Stimulated activated CD4-positive, alpha-beta T cell treated with anti-CD3 and anti-CD28 coated beads, Interleukin-2, amount 100 ng/mL, for 48 hours (primary cell): ENCODE results near the gene HNF1A.
"Not testable (repeated sequence)": the region's sequence is repeated elsewhere in the genome, so short reads cannot be mapped to it uniquely, and the experiment has no call there.

Experiments
- DNase-seq, 2 donors: peaks; one replicate each; pipeline ENCODE4 v3.0.0-alpha.2; 2020

Gene HNF1A, protein sequence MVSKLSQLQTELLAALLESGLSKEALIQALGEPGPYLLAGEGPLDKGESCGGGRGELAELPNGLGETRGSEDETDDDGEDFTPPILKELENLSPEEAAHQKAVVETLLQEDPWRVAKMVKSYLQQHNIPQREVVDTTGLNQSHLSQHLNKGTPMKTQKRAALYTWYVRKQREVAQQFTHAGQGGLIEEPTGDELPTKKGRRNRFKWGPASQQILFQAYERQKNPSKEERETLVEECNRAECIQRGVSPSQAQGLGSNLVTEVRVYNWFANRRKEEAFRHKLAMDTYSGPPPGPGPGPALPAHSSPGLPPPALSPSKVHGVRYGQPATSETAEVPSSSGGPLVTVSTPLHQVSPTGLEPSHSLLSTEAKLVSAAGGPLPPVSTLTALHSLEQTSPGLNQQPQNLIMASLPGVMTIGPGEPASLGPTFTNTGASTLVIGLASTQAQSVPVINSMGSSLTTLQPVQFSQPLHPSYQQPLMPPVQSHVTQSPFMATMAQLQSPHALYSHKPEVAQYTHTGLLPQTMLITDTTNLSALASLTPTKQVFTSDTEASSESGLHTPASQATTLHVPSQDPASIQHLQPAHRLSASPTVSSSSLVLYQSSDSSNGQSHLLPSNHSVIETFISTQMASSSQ

GRCh38 chr12:120978296-120979219 lies at the start of gene HNF1A:
TSS of gene HNF1A (plus strand) at chr12:120978543. CDS start at chr12:120978769, 226 bp downstream.
- DNase-seq, result no peak

GRCh38 chr12:120928864-120929652 lies 49.3 kb upstream of the HNF1A start:
- DNase-seq, result no peak

DNA sequence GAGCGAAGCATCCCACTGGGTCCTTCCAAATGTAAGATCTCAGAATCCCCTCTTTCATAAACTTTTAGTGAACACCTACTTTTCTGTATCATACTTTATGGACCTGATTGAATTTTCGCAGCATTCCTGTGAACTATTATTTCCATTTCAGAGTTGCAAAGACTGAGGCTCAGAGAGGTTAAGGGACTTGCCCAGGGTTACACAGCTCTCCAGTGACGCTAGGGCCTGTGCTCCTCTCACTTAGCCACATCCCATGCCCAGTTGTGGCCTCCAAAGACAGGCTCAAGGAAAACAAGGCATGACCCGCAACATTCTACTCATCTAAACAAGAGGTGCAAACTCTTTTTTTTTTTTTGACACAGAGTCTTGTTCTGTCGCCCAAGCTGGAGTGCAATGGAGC lies 48.3 kb upstream of the HNF1A start:
- no peak for DNase-seq

DNA sequence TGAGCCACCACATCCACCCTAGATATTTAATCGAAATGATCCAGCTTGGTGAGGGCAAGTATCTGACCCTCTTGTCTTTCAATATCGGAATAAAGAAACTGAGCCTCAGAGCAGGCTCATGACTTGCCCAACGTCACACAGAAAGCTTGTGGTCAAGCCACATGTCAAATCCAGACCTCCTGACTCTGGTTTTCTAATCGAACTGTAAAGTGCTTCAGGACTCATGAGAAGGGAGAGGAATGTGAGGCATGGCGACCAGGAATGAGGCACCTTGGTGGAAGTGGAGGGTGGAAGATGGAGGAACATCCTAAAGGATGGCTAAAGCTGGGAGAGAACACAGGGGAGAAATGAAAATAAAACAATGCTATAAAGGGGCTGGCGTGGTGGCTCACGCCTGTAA lies 46.3 kb upstream of the HNF1A start:
- no peak for DNase-seq

DNA sequence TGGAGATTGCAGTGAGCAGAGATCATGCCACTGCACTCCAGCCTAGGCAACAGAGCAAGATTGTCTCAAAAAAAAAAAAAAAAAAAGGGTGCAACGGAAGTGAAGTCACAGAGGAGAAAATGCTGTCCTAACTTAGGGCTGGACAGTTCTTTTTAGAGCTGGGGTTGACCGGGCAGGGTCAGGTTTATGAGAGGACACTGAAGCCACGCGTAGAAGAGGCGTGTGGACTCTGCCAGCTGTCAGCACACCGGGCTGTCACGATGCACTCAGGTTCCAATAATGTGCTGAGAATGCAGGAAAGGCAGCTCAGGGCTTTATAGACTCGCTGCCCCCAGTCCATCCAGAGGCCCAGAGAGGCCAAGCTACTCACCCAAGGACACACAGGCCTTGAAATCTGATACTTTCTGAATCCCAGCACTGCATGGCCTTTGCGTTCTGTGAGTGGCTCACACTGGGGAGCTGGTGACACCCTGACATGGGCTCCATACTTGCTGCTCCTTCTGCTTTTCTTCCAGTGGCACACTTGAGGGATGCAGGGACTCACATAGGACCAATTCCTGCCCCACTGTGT lies 45.3 kb upstream of the HNF1A start:
- no peak for DNase-seq

GRCh38 chr12:120933786-120934185 lies 44.6 kb upstream of the HNF1A start:
- no peak for DNase-seq

GRCh38 chr12:120936197-120936596 lies 42.1 kb upstream of the HNF1A start:
- DNase-seq, result no peak

DNA sequence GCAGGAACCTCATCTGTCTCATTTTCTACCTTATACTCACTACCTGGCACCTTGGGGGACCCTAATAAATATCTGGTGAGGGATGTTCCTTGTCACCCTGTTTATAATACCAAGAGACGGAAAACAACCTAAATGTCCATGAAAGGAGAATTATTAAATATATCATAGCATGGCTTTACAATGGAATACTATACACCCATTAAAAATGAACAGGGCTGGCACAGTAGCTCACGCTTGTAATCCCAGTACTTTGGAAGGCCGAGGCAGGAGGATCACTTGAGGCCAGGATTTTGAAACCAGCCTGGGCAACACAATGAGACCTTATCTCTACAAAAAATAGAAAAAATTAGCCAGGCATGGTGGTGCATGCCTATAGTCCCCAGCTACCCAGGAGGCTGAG lies 39.8 kb upstream of the HNF1A start:
- no peak for DNase-seq

DNA sequence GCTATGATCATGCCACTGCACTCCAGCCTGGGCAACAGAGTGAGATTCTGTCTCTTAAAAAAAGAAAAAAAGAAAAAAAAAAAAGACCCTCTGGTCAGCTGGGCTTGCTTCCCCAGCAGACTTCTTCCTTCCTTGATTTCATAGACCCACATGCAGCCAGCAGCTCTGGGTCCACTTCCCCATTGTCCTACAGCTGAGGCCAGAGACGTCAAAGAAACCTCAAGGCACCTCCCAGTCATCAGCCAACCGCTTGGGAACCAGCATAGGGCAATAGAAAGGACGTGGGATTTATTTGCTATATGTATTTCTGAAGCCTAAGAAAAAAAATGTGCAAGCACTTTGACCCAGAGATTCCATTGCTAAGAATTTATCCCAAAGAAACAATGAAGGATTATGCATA lies 38.8 kb upstream of the HNF1A start:
- no peak for DNase-seq

- DNase-seq, result no peak
These were observed 38.3 kb upstream of the HNF1A start for GRCh38 chr12:120940006-120940405.

- DNase-seq, result no peak
These were observed 37.5 kb upstream of the HNF1A start for GRCh38 chr12:120940799-120941198.

- DNase-seq, result no peak
These were observed 36.9 kb upstream of the HNF1A start for GRCh38 chr12:120941412-120941811.

GRCh38 chr12:120941846-120942405 lies 36.4 kb upstream of the HNF1A start:
- DNase-seq, result no peak

GRCh38 chr12:120943482-120943881 lies 34.9 kb upstream of the HNF1A start:
- no peak for DNase-seq

DNA sequence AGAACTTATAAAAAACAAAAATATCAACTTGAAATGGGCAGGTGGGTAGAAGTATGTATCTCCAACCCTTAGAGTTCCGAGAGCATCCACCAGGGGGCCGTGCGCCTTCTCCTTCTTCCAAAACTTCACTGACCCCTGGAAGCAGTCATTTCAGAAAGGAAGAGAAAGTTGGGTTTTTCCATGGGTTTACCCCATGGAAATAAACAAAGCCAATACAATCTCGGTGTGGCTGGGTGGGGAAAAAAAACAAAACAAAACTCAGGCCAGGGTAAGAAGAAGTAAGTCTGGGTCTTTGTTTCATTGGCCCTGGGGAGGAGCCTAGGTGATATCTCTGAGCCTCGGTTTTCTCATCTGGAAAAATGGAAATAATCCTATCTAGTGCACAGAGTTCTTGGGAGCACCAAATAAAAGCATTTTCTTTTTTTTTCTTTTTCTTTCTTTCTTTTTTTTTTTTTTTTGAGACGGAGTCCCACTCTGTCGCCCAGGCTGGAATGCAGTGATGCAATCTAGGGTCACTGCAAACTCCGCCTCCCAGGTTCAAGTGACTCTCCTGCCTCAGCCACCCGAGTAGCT lies 33.6 kb upstream of the HNF1A start:
- peak; percentile 67 to 72 for DNase-seq

DNA sequence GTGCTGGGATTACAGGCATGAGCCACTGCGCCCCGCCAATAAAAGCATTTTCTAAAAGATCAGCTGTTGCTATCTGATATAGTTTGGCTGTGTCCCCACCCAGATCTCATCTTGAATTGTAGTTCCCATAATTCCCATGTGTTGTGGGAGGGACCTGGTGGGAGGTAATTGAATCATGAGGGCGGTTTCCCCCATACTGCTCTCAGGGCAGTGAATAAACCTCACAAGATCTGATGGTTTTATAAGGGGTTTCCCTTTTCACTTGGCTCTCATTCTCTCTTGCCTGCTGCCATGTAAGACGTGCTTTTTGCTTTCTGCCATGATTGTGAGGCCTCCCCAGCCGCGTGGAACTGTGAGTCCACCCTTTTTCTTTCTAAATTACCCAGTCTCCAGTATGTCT lies 32.8 kb upstream of the HNF1A start:
- not testable (repeated sequence) for DNase-seq

GRCh38 chr12:120950260-120950799 lies 28.0 kb upstream of the HNF1A start:
- not testable (repeated sequence) for DNase-seq

DNA sequence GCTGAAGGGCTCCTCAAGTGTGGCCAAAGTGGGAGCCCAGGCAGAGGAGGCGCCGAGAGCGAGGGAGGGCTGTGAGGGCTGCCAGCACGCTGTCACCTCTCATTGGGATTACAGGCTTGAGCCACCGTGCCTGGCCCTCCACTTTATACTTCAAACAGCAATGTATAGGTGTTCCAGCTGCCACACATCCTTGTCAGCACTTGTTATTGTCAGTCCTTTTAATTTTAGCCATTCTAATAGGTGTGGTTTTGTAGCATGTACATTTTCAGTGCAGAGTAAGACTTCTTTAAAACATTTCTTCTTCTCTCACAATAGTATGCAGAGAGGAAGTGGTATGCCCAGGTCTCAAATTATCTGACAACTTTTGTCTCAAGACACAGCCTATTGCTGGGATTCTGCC lies 27.5 kb upstream of the HNF1A start:
- no peak for DNase-seq

DNA sequence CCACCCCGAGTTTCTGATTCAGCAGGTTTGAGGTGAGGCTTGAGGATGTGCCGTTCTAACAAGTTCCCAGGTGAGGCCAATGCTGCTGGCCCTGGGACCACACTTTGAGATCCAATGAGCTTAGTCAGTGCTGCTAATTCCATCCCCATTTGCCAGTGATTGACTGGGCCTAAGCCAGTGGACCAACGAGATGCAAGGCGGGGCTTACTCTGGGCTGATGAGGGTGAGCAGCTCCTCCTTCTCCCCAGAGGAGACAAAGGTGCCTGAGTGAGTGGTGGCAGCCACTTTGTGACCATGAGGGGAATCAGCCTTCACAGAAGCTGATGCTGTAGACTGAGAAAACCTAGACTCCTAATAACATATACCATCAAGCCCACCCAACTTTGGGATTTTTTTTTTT lies 23.1 kb upstream of the HNF1A start:
- DNase-seq, result no peak

- no peak for DNase-seq
These were observed 21.6 kb upstream of the HNF1A start for GRCh38 chr12:120956579-120957300.
